Ovary (tissue), 1 donor: ENCODE data around the gene MAN2A2.

Experiments
- EP300 ChIP-seq: sonication (generic); formaldehyde crosslinking; IDR thresholded peaks from one replicate; pipeline ENCODE4 v1.6.1; 2017; ENCODE audit warnings: antibody characterized with exemption
- POLR2A ChIP-seq: fragments of 450-650 bp; IDR thresholded peaks from one replicate; pipeline ENCODE4 v1.6.1; 2017; ENCODE audit warnings: antibody characterized with exemption, mild to moderate bottlenecking, moderate library complexity

- TF ChIP-seq POLR2A: no peak
- no peak for TF ChIP-seq EP300
Observed at GRCh38 chr15:90945091-90945490, 42.0 kb downstream of the MAN2A2 start.
